ENCODE results near the gene TMEM109. TPM values are rescaled to one million over a fixed set of nuclear protein-coding genes. Genes with fewer than 3 reads are reported as not detected.
A peak's percentile ranks its signal among the peaks of the same experiment; 100 is the strongest.

Gene TMEM109
- total RNA-seq, 2 donors from 2014 or later: 35.0 to 53.4 TPM

DNA sequence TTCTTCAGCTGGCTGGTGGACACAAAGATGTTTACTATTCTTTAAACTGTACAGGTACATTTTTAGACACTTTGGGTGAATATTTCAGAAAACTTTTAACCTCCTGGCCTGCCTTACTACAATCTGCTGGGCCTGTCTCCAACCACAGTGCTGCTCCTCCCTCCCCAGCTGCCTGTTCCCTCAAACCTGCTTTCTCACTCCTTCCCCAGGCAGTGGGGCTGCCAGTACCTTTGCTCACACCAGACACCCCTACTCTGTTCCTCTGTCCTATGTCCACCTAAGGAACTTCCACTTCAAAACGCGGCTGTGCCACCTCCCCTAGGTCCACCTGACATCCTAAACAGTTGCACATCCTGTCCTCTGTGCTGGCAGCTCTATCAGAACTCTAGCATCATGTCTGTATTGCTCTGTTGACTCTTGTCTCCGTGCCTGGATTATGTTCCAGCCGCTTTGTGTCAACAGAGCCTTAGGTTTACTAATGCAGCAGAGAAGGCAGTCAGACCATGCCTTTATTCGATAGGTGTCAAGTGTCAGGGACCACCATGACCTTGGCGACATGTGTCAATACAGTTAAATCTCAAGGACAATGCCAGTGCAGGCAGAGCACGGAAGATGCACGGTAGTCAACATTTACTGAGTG lies 33.2 kb upstream of the TMEM109 start:
- intact Hi-C loops (cut with DNase I): no loop called here
- Histone ChIP-seq H3K9ac (ENCODE audit: low read depth in 2 of 2, low read length in 2 of 2) (no peak overlapping the region), H3K9me3 (no peaks in the 10 kb centered on the region), H3K36me3 (no peaks in the 10 kb centered on the region), H3K27ac (no peak overlapping the region), H3K4me3 (no peak overlapping the region), H3K4me1 (no peaks in the 10 kb centered on the region), H3K27me3 (no peaks in the 10 kb centered on the region)
- no peak for DNase-seq
- TF ChIP-seq, protein P1, sequence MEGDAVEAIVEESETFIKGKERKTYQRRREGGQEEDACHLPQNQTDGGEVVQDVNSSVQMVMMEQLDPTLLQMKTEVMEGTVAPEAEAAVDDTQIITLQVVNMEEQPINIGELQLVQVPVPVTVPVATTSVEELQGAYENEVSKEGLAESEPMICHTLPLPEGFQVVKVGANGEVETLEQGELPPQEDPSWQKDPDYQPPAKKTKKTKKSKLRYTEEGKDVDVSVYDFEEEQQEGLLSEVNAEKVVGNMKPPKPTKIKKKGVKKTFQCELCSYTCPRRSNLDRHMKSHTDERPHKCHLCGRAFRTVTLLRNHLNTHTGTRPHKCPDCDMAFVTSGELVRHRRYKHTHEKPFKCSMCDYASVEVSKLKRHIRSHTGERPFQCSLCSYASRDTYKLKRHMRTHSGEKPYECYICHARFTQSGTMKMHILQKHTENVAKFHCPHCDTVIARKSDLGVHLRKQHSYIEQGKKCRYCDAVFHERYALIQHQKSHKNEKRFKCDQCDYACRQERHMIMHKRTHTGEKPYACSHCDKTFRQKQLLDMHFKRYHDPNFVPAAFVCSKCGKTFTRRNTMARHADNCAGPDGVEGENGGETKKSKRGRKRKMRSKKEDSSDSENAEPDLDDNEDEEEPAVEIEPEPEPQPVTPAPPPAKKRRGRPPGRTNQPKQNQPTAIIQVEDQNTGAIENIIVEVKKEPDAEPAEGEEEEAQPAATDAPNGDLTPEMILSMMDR (IDR thresholded peaks at IDR 0.05): no peak

DNA sequence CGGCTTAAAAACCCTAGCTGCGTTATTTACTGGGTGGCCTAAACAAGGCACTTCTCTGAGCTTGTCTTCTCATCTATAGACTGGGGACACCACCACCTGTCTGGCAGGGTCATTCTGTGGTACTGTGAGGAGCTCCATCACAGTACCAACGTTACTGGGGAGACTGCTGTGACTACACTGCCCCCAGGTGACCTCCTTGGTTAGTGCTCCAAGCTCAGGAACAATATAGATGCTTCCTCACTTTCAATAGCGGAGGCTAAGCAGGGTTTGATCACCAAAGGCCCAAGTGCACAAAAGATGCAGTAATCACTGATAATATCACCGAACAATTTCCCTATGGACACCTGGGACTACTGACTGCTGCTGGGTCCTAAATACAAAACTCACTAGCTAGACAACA lies 26.4 kb upstream of the TMEM109 start:
- intact Hi-C loops (cut with DNase I): no loop called here
- Histone ChIP-seq H3K27me3 (no peaks in the 10 kb centered on the region), H3K36me3 (no peaks in the 10 kb centered on the region), H3K9ac (ENCODE audit: low read depth in 2 of 2, low read length in 2 of 2) (no peak overlapping the region), H3K4me3 (no peak overlapping the region), H3K4me1 (no peaks in the 10 kb centered on the region), H3K9me3 (no peaks in the 10 kb centered on the region), H3K27ac (no peak overlapping the region)
- TF ChIP-seq, protein P1 (IDR thresholded peaks at IDR 0.05): peak; percentile 54
- DNase-seq: peak; percentile 64

- Histone ChIP-seq H3K4me3 (no peak overlapping the region), H3K27ac (no peak overlapping the region), H3K9ac (ENCODE audit: low read depth in 2 of 2, low read length in 2 of 2) (no peak overlapping the region), H3K36me3 (no peaks in the 10 kb centered on the region), H3K4me1 (no peaks in the 10 kb centered on the region), H3K9me3 (no peaks in the 10 kb centered on the region), H3K27me3 (no peaks in the 10 kb centered on the region)
- TF ChIP-seq, protein P1 (IDR thresholded peaks at IDR 0.05): no peak
- intact Hi-C loops (cut with DNase I): loop anchor here (5.0 kb wide), 1 partner anchor 58 kb away; no protein-coding TSS in a partner anchor
- DNase-seq: no peak
These were observed 24.1 kb upstream of the TMEM109 start for GRCh38 chr11:60889869-60890311.

- Histone ChIP-seq H3K9me3 (no peaks in the 10 kb centered on the region), H3K36me3 (no peaks in the 10 kb centered on the region), H3K27me3 (no peaks in the 10 kb centered on the region), H3K4me3 (no peak overlapping the region), H3K4me1 (no peaks in the 10 kb centered on the region), H3K27ac (no peak overlapping the region), H3K9ac (ENCODE audit: low read depth in 2 of 2, low read length in 2 of 2) (no peak overlapping the region)
- TF ChIP-seq, protein P1 (IDR thresholded peaks at IDR 0.05): no peak
- intact Hi-C loops (cut with DNase I): loop anchor here (5.0 kb wide), 1 partner anchor 58 kb away; no protein-coding TSS in a partner anchor
- DNase-seq: no peak
These were observed 23.3 kb upstream of the TMEM109 start for GRCh38 chr11:60890696-60891095.

- no peaks in the 10 kb centered on the region for H3K27me3 ChIP-seq
- TF ChIP-seq, protein P1 (IDR thresholded peaks at IDR 0.05): no peak
- H3K4me1 ChIP-seq: no peaks in the 10 kb centered on the region
- no peak overlapping the region for H3K4me3 ChIP-seq
- H3K27ac ChIP-seq: no peak overlapping the region
- H3K36me3 ChIP-seq: peaks cover 4% of the 10 kb centered on the region
- H3K9me3 ChIP-seq: no peaks in the 10 kb centered on the region
- intact Hi-C loops (cut with DNase I): loop anchor here (5.0 kb wide), 1 partner anchor 59 kb away; no protein-coding TSS in a partner anchor
- DNase-seq: no peak
- no peak overlapping the region for H3K9ac ChIP-seq (ENCODE audit: low read depth in 2 of 2, low read length in 2 of 2)
These were observed 22.7 kb upstream of the TMEM109 start for GRCh38 chr11:60891103-60891741.
